HUDEP-2 (cell line): ENCODE measurements around the gene TEX38.
A peak's percentile ranks its signal among the peaks of the same experiment; 100 is the strongest.
"Not testable (repeated sequence)": the region's sequence is repeated elsewhere in the genome, so short reads cannot be mapped to it uniquely, and the experiment has no call there.

Source experiments
- DNase-seq, 76 experiments: peaks; one replicate each; lab custom pipeline; 2025; ENCODE audit not compliant: unreplicated experiment in 76 of 76; lab: John Stamatoyannopoulos, UW

TEX38 gene

GRCh38 chr1:46687093-46687659 is 15.5 kb downstream of the TEX38 start:
- DNase-seq: peak in 61 of 76 experiments; percentile 3 to 75 (median 45)

GRCh38 chr1:46687921-46688509 is 16.4 kb downstream of the TEX38 start:
- DNase-seq: no peak

- DNase-seq: no peak
Observed at GRCh38 chr1:46689356-46689755, 17.7 kb downstream of the TEX38 start.

- no peak for DNase-seq
Observed at GRCh38 chr1:46689897-46690296, 18.2 kb downstream of the TEX38 start.

GRCh38 chr1:46690931-46691421 is 19.3 kb downstream of the TEX38 start:
- DNase-seq: no peak

DNA sequence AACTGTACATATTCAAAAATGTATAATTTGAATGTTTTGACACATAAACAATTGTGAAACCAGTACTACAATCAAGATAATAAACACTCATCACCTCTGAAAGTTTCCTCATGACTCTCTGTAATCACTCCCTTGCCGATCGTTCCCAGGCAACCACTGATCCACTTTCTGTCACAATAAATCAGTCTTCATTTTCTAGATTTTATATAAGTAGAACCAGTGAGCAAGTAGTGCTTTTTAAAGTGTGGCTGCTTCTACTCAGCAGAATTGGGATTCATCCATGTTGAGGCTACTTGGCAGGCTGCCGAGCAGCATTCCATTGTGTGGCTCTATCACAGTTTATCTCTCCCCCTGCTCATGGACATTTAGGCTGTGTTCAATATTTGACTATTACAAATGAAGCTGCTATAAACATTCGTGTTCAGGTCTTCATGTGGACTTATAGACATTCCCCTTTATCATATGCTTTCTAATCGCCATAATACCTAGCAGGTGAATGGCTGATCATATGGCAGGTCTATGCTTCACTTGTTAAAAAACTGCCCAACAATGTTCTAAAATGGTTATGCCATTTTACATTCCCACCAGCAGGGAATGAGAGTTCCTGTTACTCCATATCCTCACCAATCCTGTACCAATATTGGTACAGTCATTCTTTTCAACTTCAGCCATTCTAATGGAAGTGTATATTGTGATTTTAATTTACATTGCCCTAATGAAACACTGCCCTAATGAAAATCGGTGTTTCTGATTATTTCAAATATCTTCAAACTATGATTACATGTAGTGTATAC is 20.5 kb downstream of the TEX38 start:
- no peak for DNase-seq

- no peak for DNase-seq
Observed at GRCh38 chr1:46692811-46693770, 21.4 kb downstream of the TEX38 start.

GRCh38 chr1:46694676-46695075 is 23.0 kb downstream of the TEX38 start:
- not testable (repeated sequence) for DNase-seq

DNA sequence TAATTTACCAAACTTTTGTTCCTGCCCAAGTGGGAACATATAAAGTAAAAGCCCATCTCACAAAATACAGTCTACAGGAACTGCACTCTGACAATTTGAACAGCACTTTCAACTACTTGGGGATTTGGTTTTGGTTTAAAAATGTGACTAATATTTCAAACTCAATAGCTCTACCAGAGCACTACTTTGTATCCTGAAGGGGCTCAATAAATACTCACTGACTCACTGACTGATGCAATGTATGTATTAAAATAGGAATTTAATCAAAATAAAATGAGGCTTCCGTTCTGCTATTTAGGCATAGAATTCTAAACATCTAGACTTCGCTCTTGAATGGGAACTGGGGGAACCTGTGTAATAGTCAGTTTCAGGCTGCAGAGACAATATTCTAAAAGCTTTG is 25.4 kb downstream of the TEX38 start:
- DNase-seq: no peak

GRCh38 chr1:46699666-46700065 is 28.0 kb downstream of the TEX38 start:
- DNase-seq: no peak

DNA sequence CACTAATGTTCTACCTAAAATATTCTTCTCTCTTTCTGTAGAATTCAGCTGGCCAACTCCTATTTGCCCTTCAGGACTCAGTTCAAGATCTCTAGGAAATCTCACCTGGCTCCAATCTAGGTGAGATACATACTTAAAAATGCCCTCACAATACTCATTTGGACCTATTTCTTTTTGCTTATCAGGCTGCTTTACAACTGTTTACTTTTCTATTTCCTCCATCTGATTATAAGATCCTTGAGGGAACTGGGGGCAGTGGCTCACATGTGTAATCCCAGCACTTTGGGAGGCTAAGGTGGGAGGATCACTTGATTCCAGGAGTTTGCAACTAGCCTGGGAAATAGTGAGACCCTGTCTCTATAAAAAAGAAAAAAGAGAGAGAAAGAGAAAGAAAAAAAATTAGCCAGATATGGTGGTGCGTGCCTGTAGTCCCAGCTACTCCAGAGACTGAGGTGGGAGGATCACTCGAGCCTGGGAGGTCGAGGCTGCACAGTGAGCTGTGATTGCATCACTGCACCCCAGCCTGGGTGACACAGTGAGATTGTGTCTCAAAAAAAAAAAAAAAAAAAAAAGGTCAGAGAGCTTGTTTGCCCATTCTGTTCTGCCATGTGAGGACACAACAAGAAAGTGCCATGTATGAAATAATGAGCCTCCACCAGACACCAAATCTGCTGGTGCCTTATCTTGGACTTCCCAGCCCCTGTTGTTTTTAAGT is 32.4 kb downstream of the TEX38 start:
- DNase-seq: no peak

DNA sequence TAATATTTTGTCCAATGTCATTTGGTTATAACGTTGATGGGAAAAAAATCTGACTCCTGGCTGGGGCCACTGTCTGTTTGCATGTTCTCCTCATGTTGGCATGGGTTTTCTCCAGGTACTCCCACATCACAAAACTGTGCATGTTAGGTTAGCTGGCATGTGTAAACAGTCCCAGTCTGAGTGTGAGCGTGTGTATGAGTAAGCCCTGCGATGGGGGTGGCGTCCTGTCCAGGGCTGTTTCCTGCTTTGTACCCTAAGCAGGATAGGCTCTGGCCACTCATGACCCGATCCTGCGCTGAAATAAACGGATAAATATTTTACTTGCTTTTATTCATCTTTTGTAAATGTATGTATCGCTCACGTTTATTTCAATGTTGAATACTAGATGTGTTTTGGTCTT is 33.8 kb downstream of the TEX38 start:
- no peak for DNase-seq

- no peak for DNase-seq
Observed at GRCh38 chr1:46708121-46708520, 36.5 kb downstream of the TEX38 start.

- DNase-seq: peak in 1 of 76 experiments; percentile 9
Observed at GRCh38 chr1:46714976-46715375, 43.3 kb downstream of the TEX38 start.

GRCh38 chr1:46717654-46718053 is 46.0 kb downstream of the TEX38 start:
- no peak for DNase-seq

- DNase-seq: no peak
Observed at GRCh38 chr1:46718340-46718726, 46.7 kb downstream of the TEX38 start.

DNA sequence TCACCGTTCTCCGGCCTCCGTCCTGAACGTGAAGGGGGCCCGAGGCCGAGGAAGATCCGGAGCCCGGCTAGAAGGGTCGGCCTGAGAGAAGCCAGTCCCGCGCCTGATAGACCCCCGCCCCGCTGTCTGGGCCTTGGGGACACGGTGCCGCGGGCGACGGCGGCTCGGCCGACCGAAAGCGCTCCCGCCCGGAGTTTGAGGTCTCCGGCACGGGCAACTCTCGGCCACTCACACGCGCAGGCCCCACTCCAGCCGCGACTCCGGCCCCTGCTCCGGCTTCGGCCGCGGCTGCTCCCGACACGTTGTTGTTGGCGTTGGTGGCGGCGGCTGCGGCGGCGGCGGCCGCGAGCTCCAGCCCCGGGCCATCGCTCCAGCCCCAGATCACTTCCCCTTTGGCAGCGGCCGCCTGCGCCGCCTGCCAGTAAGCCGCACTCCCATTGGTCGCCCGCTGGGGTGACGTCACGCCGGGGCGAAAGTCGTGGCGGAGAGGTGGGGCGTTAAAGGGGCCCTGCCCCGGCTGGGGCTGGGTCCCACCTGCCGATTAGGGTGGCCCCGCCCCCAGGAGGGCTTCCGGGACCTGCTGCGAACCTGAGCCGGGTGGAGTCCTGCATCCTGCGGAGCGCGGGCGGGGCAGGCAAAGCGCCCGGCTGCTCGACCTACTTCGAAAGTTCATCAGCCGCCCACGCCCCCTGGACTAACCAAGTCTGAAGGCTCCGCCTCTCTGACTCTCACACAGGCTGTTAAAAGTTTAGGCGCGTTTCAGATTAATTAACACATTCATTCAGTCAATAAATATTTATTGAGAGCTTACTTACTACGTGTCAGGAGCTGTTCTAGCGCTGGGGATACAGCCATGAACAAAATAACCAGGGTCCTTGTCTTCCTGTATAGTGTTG is 47.3 kb downstream of the TEX38 start, which contains the start of gene EFCAB14:
EFCAB14 (minus strand) TSS at position 388 of the 896 bp plus-strand sequence. CDS start 1,027 bp downstream, outside the sequence.
- peak in 75 of 76 experiments; percentile 40 to 98 (median 95) for DNase-seq

DNA sequence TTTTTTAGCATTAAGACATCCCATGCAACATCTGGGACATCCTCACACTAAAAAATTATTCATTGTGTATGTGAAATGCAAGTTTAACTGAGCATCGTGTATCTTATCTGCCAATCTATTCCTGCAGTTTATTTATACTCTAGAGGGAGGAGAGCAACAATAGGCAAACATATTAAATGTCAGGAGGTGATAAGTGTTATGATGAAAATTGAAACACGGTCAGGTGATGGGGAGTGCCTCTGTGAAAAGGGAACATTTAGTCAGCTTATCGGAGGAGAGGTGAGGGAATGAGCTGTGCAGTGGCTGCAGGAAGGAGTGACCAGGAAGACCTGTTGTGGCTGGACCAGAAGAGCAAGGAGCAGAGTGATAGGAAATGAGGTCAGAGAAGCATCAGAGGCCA is 48.0 kb downstream of the TEX38 start:
- DNase-seq: no peak

DNA sequence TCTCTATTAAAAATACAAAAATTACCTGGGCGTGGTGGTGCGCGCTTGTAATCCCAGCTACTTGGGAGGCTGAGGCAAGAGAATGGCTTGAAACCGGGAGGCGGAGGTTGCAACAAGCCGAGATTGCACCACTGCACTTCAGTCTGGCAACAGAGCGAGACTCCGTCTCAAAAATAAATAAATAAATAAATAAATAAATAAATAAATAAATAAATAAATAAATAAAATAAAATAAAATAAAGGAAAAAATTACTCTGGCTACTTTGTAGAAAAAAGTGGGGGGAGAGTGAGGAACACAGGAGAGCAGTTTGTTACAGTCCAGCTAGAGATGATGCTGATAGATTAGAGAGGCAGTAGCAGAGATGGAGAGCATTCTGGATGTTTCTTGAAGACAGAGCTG is 48.7 kb downstream of the TEX38 start:
- not testable (repeated sequence) for DNase-seq
